Sigmoid colon (tissue), 7 donors: Measurements from ENCODE around the gene PER2. TPM values are rescaled to one million over a fixed set of nuclear protein-coding genes. Genes with fewer than 3 reads are reported as not detected.

Source experiments
- DNase-seq: peaks from one replicate; pipeline ENCODE4 v3.0.0-alpha.2; 2019
- H3K27ac ChIP-seq, 4 donors: fragments of 200-600 bp; sonication (generic); one replicate each; pipeline ENCODE4 v1.5.1; 2016 to 2019; ENCODE audit warnings: mild to moderate bottlenecking in 1 of 4
- H3K27me3 ChIP-seq, 3 donors: fragments of 200-600 bp; sonication (generic); one replicate each; pipeline ENCODE4 v1.5.1; 2019; ENCODE audit warnings: mild to moderate bottlenecking in 1 of 3
- H3K36me3 ChIP-seq, 4 donors: fragments of 200-600 bp; sonication (generic); one replicate each; pipeline ENCODE4 v1.5.1; 2016 to 2019
- H3K4me1 ChIP-seq, 4 donors: fragments of 200-600 bp; sonication (generic); one replicate each; pipeline ENCODE4 v1.5.1; 2017 to 2019
- H3K4me3 ChIP-seq, 4 donors: fragments of 200-600 bp; sonication (generic); one replicate each; pipeline ENCODE4 v1.5.1; 2017 to 2019; ENCODE audit warnings: mild to moderate bottlenecking in 2 of 4, moderate library complexity in 1 of 4
- H3K9me3 ChIP-seq, 4 donors: fragments of 200-600 bp in 3 of 4; sonication (generic) in 3 of 4; one replicate each; pipeline versions ENCODE4 v1.5.1 to v1.6.1; 2013 to 2019
- EP300 ChIP-seq, 4 donors: sonication (generic); formaldehyde crosslinking; IDR thresholded peaks; one replicate each; pipeline ENCODE4 v1.6.1; 2017; ENCODE audit warnings: antibody characterized with exemption in 4 of 4
- POLR2A ChIP-seq, 2 donors: fragments of 450-650 bp; IDR thresholded peaks; one replicate each; pipeline ENCODE4 v1.6.1; 2016; ENCODE audit warnings: antibody characterized with exemption in 2 of 2, mild to moderate bottlenecking in 2 of 2, moderate library complexity in 2 of 2
- POLR2AphosphoS5 ChIP-seq, 4 donors: sonication (generic); formaldehyde crosslinking; IDR thresholded peaks; one replicate each; pipeline ENCODE4 v1.6.1; 2017; ENCODE audit warnings: antibody characterized with exemption in 4 of 4
- WGBS, 2 donors: extraction: QIAGEN DNeasy Blood & Tissue Kit; methylation state at CpG; one replicate each; pipeline ENCODE4 v1.1.7; 2013; 5-methylcytosine and 5-hydroxymethylcytosine counted together
- intact Hi-C: fragments of 100-400 bp; cut with DNase I; formaldehyde crosslinking; loops from one replicate; pipeline ENCODE4 v1.15.1; 2023
- polyA plus RNA-seq, 3 donors: library from polyadenylated mRNA; stranded (reverse); fragments of 200-250 nt; gene quantifications; one replicate each; pipeline ENCODE4 v1.2.3, GENCODE V29; 2013
- total RNA-seq, 4 donors: library from RNA; depleted of rRNA; stranded (reverse); fragments of >200 nt; gene quantifications; one replicate each; pipeline ENCODE4 v1.1.0, GENCODE V29; 2016
- TF ChIP-seq, protein P1 (sequence below), 4 experiments: fragments of 450-650 bp in 3 of 4; fragments of 200-600 bp in 1 of 4; IDR thresholded peaks; one replicate each; pipeline ENCODE4 v1.5.1; 2016 to 2019; ENCODE audit warnings: antibody characterized with exemption in 4 of 4, mild to moderate bottlenecking in 3 of 4, moderate library complexity in 2 of 4
- donor health status: healthy with polysubstance abuse.
- donor health status: Bipolar disorder and iron deficiency.
- donor health status: healthy.

PER2 gene
- total and polyA plus RNA-seq, 7 donors, result 3.7 to 11.8 (median 7.7) TPM

DNA sequence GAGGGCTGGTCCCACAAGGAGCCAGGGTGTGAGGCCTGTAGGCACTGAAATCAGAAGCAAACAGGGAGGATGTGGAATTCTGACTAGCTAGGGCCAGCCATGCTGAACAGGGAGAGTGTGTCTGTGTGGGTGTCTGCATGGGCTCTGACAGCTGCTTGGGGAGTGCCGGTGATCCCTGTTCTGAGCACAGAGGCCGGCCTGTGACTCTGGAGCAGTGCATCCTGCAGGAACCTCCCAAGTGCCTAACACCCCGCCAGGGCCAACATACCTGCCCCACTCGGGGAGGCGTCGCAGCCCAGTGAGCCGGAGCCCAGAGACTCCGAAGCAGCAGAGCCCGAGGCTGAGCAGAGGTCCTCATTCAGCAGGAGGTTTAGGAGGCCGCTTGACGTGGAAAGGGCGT, 37.1 kb downstream of the PER2 start:
- no peak for DNase-seq
- Histone ChIP-seq H3K27ac (no peak overlapping the region), H3K9me3 (no peaks in the 10 kb centered on the region), H3K36me3 (peaks cover 19 to 90% (median 36%) of the 10 kb centered on the region in 4 donors), H3K4me1 (no peaks in the 10 kb centered on the region), H3K4me3 (no peak overlapping the region), H3K27me3 (no peaks in the 10 kb centered on the region)
- no peak for TF ChIP-seq POLR2A (IDR thresholded peaks at IDR 0.05)
- TF ChIP-seq, protein P1, sequence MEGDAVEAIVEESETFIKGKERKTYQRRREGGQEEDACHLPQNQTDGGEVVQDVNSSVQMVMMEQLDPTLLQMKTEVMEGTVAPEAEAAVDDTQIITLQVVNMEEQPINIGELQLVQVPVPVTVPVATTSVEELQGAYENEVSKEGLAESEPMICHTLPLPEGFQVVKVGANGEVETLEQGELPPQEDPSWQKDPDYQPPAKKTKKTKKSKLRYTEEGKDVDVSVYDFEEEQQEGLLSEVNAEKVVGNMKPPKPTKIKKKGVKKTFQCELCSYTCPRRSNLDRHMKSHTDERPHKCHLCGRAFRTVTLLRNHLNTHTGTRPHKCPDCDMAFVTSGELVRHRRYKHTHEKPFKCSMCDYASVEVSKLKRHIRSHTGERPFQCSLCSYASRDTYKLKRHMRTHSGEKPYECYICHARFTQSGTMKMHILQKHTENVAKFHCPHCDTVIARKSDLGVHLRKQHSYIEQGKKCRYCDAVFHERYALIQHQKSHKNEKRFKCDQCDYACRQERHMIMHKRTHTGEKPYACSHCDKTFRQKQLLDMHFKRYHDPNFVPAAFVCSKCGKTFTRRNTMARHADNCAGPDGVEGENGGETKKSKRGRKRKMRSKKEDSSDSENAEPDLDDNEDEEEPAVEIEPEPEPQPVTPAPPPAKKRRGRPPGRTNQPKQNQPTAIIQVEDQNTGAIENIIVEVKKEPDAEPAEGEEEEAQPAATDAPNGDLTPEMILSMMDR (IDR thresholded peaks at IDR 0.05), result no peak
- TF ChIP-seq EP300 (IDR thresholded peaks at IDR 0.05), result no peak
- no peak for TF ChIP-seq POLR2AphosphoS5 (IDR thresholded peaks at IDR 0.05)
- intact Hi-C loops, result no loop called here
- 96% methylated on average over 12 of the region's 12 CpGs for WGBS, 2 donors

GRCh38 chr2:238250896-238251295, 37.5 kb downstream of the PER2 start:
- Histone ChIP-seq H3K4me1 (no peaks in the 10 kb centered on the region), H3K36me3 (peaks cover 16 to 90% (median 35%) of the 10 kb centered on the region in 4 donors), H3K9me3 (no peaks in the 10 kb centered on the region), H3K27ac (no peak overlapping the region), H3K27me3 (no peaks in the 10 kb centered on the region), H3K4me3 (no peak overlapping the region)
- 94 to 96% methylated on average over 7 of the region's 7 CpGs for WGBS, 2 donors
- TF ChIP-seq POLR2AphosphoS5 (IDR thresholded peaks at IDR 0.05), result no peak
- no peak for TF ChIP-seq EP300 (IDR thresholded peaks at IDR 0.05)
- TF ChIP-seq, protein P1 (IDR thresholded peaks at IDR 0.05), result no peak
- no peak for TF ChIP-seq POLR2A (IDR thresholded peaks at IDR 0.05)
- no peak for DNase-seq
- intact Hi-C loops, result no loop called here

DNA sequence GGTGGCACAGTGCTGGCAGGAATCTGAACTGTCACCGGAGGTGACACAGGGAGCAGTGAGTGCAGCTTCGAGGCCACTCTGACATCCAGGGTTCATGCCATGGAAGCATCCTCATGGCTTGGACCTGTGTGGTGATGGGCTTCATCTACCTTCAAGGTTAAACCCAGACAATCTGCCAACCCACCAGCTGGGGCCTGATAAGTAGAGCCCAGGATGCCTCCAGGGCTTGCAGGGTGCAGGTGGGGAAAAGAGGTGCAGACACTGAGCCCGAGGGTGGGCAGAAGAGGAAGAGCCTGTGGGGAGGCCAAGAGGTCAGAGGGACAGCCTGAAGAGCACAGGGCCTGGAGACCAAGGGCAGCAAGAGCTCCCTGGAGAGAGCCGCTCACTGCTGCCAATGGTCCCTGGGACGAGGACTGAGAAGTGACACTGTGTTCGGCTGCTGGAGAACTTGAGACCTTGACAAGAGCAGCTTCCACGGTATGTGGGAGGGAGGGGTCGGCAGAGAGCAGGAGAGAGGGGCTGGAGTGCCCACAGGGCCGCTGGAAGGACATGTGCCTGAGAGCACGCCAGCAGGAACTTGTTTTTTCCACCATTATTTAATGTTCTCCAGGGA, 40.5 kb downstream of the PER2 start:
- TF ChIP-seq POLR2AphosphoS5 (IDR thresholded peaks at IDR 0.05) (no peak), POLR2A (IDR thresholded peaks at IDR 0.05) (no peak), EP300 (IDR thresholded peaks at IDR 0.05) (no peak)
- TF ChIP-seq, protein P1 (IDR thresholded peaks at IDR 0.05), result no peak
- 86 to 92% methylated on average over 10 of the region's 10 CpGs for WGBS, 2 donors
- DNase-seq, result peak; percentile 43
- Histone ChIP-seq H3K27me3 (no peaks in the 10 kb centered on the region), H3K9me3 (no peaks in the 10 kb centered on the region), H3K4me1 (peaks cover 0 to 11% (median 8%) of the 10 kb centered on the region in 4 donors), H3K27ac (no peak overlapping the region), H3K4me3 (no peak overlapping the region), H3K36me3 (peaks cover 18 to 71% (median 21%) of the 10 kb centered on the region in 4 donors)
- intact Hi-C loops, result no loop called here

GRCh38 chr2:238247002-238247822, 41.2 kb downstream of the PER2 start:
- TF ChIP-seq POLR2AphosphoS5 (IDR thresholded peaks at IDR 0.05), result no peak
- TF ChIP-seq, protein P1 (IDR thresholded peaks at IDR 0.05), result no peak
- no peak for TF ChIP-seq POLR2A (IDR thresholded peaks at IDR 0.05)
- no peak for TF ChIP-seq EP300 (IDR thresholded peaks at IDR 0.05)
- Histone ChIP-seq H3K4me1 (peaks cover 0 to 18% (median 15%) of the 10 kb centered on the region in 4 donors), H3K4me3 (no peak overlapping the region), H3K36me3 (peaks cover 14 to 64% (median 16%) of the 10 kb centered on the region in 4 donors), H3K27ac (no peak overlapping the region), H3K27me3 (no peaks in the 10 kb centered on the region), H3K9me3 (no peaks in the 10 kb centered on the region)
- peak; percentile 47 for DNase-seq
- 86 to 91% methylated on average over 13 of the region's 13 CpGs for WGBS, 2 donors
- intact Hi-C loops, result no loop called here
